ENCODE results near the gene ZSCAN10. TPM values are rescaled to one million over a fixed set of nuclear protein-coding genes. Genes with fewer than 3 reads are reported as not detected.

Gene ZSCAN10
- total RNA-seq, 1 experiment from 2014 or later = 207 TPM

DNA sequence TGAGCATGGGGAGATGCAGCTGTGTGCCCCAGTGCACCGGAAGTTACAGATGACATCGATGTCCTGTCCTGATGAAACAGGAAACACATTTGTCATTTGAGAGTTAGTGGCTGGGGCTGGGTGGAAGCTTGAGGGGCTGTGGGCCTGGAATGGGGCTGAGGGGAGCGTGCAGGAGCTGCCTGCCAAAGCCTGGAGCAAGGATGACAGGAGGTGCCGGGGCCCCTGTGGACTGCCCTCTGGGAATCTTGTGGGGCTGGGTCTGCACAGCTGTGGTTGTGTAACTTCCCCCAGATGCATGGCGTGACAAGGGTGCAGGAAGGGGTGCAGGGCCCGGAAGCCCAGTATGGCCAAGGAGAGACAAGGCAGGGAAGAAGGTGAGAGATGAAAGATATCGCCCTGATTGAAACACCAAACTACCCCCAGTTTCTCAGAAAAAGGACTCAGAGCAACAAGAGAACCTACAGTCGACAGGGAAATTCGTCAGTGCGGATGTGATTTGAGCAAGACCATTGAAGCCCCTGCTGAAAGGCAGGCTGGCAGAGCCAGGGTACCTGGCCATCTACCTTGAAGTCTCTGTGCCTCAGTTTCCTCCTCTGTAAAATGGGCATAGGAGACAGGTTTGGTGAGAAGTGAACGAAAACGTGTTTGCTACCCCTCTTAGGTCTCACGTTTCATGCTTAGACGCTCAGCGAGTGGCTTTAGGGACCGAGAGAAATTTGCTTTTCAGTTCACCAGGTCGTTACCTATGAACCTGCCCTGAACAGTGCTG lies 43.9 kb downstream of the ZSCAN10 start:
- H4K20me1 ChIP-seq (ENCODE audit: control insufficient read depth, insufficient read depth, insufficient read length) = no peaks in the 10 kb centered on the region
- H4K8ac ChIP-seq (replicated peaks; ENCODE audit: insufficient read length, low read depth, low read length) = no peak overlapping the region
- no peak for DNase-seq
- H2AFZ ChIP-seq (ENCODE audit: low read length) = no peak overlapping the region
- no peak overlapping the region for H3K27ac ChIP-seq (ENCODE audit: insufficient read length, low read depth, low read length)
- no peak overlapping the region for H3K18ac ChIP-seq (ENCODE audit: insufficient read length, low read depth, low read length)
- no peak overlapping the region for H3K23ac ChIP-seq (ENCODE audit: insufficient read length, low read depth, low read length)
- Mint-ChIP-seq H3K4me3 (peak overlapping the region in 1 of 2 experiments; percentile 25; a peak in 2 of 5 replicates), H3K27me3 (ENCODE audit: low read depth) (peaks cover 37% of the 10 kb centered on the region), H3K9me3 (no peaks in the 10 kb centered on the region; a peak in 2 of 5 replicates), H3K36me3 (ENCODE audit: insufficient read depth in 1 of 3, low read depth in 3 of 3) (peaks cover 19 to 43% (median 20%) of the 10 kb centered on the region in 3 experiments), H3K27ac (no peak overlapping the region; a peak in 1 of 7 replicates), H3K4me1 (peaks cover 21 to 38% of the 10 kb centered on the region in 2 experiments)
- no CpG with 5 or more reads among the region's 17 CpGs for WGBS (ENCODE audit: extremely low coverage, insufficient read length, low lambda C conversion rate)
- no peak overlapping the region for H2BK5ac ChIP-seq (ENCODE audit: insufficient read length, low read length)
- H3K14ac ChIP-seq (ENCODE audit: insufficient read depth, low read length) = no peak overlapping the region
- H3K9me3 ChIP-seq (ENCODE audit: control insufficient read depth, low read depth, low read length) = no peaks in the 10 kb centered on the region
- no peak overlapping the region for H3T11ph ChIP-seq (ENCODE audit: low read length)
- H2BK120ac ChIP-seq (ENCODE audit: low read depth, low read length, poor library complexity, severe bottlenecking) = no peak overlapping the region
- no peak overlapping the region for H3K4me2 ChIP-seq (ENCODE audit: insufficient read depth, insufficient read length, low read length)
- no peak overlapping the region for H3K9ac ChIP-seq (ENCODE audit: extremely low read depth, insufficient read length, low read length)
- no peak overlapping the region for H3K56ac ChIP-seq (ENCODE audit: insufficient read length, low read depth, low read length)
- H3K79me2 ChIP-seq (ENCODE audit: insufficient read depth, low read length) = no peaks in the 10 kb centered on the region
- peaks cover 2% of the 10 kb centered on the region; the same call in 1 of the 2 replicates for H3K27me3 ChIP-seq (ENCODE audit: insufficient read depth, low read length)
- H3K4me1 ChIP-seq (ENCODE audit: insufficient read depth, low read length) = no peaks in the 10 kb centered on the region
- H2AK5ac ChIP-seq (ENCODE audit: insufficient read length, low read length) = no peak overlapping the region
- peaks cover 14% of the 10 kb centered on the region for H3K23me2 ChIP-seq (ENCODE audit: insufficient read length, low read depth, low read length, poor library complexity, severe bottlenecking)
- TF ChIP-seq, protein P1, sequence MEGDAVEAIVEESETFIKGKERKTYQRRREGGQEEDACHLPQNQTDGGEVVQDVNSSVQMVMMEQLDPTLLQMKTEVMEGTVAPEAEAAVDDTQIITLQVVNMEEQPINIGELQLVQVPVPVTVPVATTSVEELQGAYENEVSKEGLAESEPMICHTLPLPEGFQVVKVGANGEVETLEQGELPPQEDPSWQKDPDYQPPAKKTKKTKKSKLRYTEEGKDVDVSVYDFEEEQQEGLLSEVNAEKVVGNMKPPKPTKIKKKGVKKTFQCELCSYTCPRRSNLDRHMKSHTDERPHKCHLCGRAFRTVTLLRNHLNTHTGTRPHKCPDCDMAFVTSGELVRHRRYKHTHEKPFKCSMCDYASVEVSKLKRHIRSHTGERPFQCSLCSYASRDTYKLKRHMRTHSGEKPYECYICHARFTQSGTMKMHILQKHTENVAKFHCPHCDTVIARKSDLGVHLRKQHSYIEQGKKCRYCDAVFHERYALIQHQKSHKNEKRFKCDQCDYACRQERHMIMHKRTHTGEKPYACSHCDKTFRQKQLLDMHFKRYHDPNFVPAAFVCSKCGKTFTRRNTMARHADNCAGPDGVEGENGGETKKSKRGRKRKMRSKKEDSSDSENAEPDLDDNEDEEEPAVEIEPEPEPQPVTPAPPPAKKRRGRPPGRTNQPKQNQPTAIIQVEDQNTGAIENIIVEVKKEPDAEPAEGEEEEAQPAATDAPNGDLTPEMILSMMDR (conservative IDR thresholded peaks at IDR 0.05) = no peak
- no peak overlapping the region for H4K91ac ChIP-seq (ENCODE audit: insufficient read length, low read depth, low read length)
- no peak overlapping the region for H3K4ac ChIP-seq (ENCODE audit: low read depth, low read length)
- H2BK12ac ChIP-seq (ENCODE audit: insufficient read length, low read depth, low read length) = no peak overlapping the region
- no peak overlapping the region for H4K5ac ChIP-seq (ENCODE audit: insufficient read length, low read depth, low read length)
- H2BK20ac ChIP-seq (ENCODE audit: low read depth, low read length, poor library complexity, severe bottlenecking) = no peak overlapping the region
- no peaks in the 10 kb centered on the region for H3K79me1 ChIP-seq (ENCODE audit: insufficient read depth, low read depth, low read length, poor library complexity, severe bottlenecking)
- no peak overlapping the region for H2BK15ac ChIP-seq (ENCODE audit: low read depth, low read length)

Data from H9 (cell line).